Endothelial cell of umbilical vein (primary cell): Measurements from ENCODE around the gene UBAP2L.

Experiments
- CTCF ChIP-seq, 2 donors: IDR thresholded peaks; 1 replicate in 1 of 2; 2 replicates in 1 of 2; pipeline ENCODE4 v1.5.1; 2011; ENCODE audit warnings: low read length in 2 of 2, mild to moderate bottlenecking in 2 of 2, moderate library complexity in 2 of 2, control low read depth in 1 of 2, inconsistent platforms in 1 of 2, low read depth in 1 of 2; ENCODE audit not compliant: insufficient read depth in 1 of 2; ENCODE audit errors: extremely low read depth in 1 of 2
- EZH2 ChIP-seq: IDR thresholded peaks from 2 replicates; pipeline ENCODE4 v1.6.1; 2012; ENCODE audit warnings: borderline replicate concordance, low read depth, mild to moderate bottlenecking, moderate library complexity, low read length, inconsistent platforms; ENCODE audit not compliant: severe bottlenecking
- FOS ChIP-seq: IDR thresholded peaks from 2 replicates; pipeline ENCODE4 v1.6.1; 2011; ENCODE audit warnings: mild to moderate bottlenecking, low read length, moderate library complexity, borderline replicate concordance; ENCODE audit not compliant: insufficient read depth
- GATA2 ChIP-seq: IDR thresholded peaks from 2 replicates; pipeline ENCODE4 v1.7.0; 2011; ENCODE audit warnings: low read depth, mild to moderate bottlenecking, moderate library complexity, mixed read lengths, low read length; ENCODE audit not compliant: insufficient read length, insufficient read depth
- MAX ChIP-seq: IDR thresholded peaks from 2 replicates; pipeline ENCODE4 v1.6.1; 2011; ENCODE audit not compliant: insufficient read depth, insufficient read length
- MYC ChIP-seq: IDR thresholded peaks from one replicate; pipeline ENCODE4 v1.6.1; 2011; ENCODE audit warnings: mild to moderate bottlenecking, low read depth, low read length
- POLR2A ChIP-seq: IDR thresholded peaks from 2 replicates; pipeline ENCODE4 v1.6.1; 2012; ENCODE audit warnings: low read depth, mild to moderate bottlenecking, control low read depth, low read length
- POLR2AphosphoS5 ChIP-seq: IDR thresholded peaks from 2 replicates; pipeline ENCODE4 v1.6.1; 2012; ENCODE audit warnings: low read depth, mild to moderate bottlenecking, control low read depth, low read length, moderate library complexity; ENCODE audit not compliant: insufficient read depth

- TF ChIP-seq EZH2 (no peak), POLR2A (peak; percentile 11), CTCF (IDR thresholded peaks at IDR 0.05; ENCODE audit: extremely low read depth in 1 of 2, insufficient read depth in 1 of 2, low read depth in 1 of 2, low read length in 2 of 2) (no peak), POLR2AphosphoS5 (no peak), MYC (no peak), MAX (no peak), GATA2 (no peak), FOS (no peak)
These were observed 40.6 kb upstream of the UBAP2L start for GRCh38 chr1:154179946-154180687.
